Right cardiac atrium (tissue), 5 donors: ENCODE data around the gene EPHA6. TPM values are rescaled to one million over a fixed set of nuclear protein-coding genes. Genes with fewer than 3 reads are reported as not detected.
"Not testable (repeated sequence)": the region's sequence is repeated elsewhere in the genome, so short reads cannot be mapped to it uniquely, and the experiment has no call there.

Experiments
- ATAC-seq, 2 donors: fragments of 200-7000 bp; cut with Tn5 transposase; one replicate each; pipeline versions ENCODE4 v1.8.0 to v1.9.1; 2020; ENCODE audit warnings: moderate library complexity in 2 of 2, mild to moderate bottlenecking in 1 of 2
- DNase-seq, 3 donors: peaks; one replicate each; pipeline ENCODE4 v3.0.0-alpha.2; 2020
- H3K27ac ChIP-seq: one replicate; pipeline ENCODE4 v1.5.1; 2013; ENCODE audit warnings: mild to moderate bottlenecking, low read length, control low read depth, moderate library complexity
- H3K27me3 ChIP-seq: one replicate; pipeline ENCODE4 v1.6.1; 2013; ENCODE audit not compliant: control insufficient read depth, insufficient read depth
- H3K4me1 ChIP-seq: one replicate; pipeline ENCODE4 v1.6.1; 2013; ENCODE audit warnings: low read length; ENCODE audit not compliant: control insufficient read depth, insufficient read depth
- H3K4me3 ChIP-seq: one replicate; pipeline ENCODE4 v1.5.1; 2013; ENCODE audit warnings: low read length, control low read depth
- H3K9me3 ChIP-seq: one replicate; pipeline ENCODE4 v1.6.1; 2013; ENCODE audit warnings: low read length; ENCODE audit not compliant: control insufficient read depth
- WGBS: extraction: QIAGEN DNeasy Blood & Tissue Kit; methylation state at CpG from one replicate; pipeline ENCODE4 v1.1.7; 2013; 5-methylcytosine and 5-hydroxymethylcytosine counted together
- intact Hi-C, 4 donors: fragments of 100-400 bp; cut with DNase I; formaldehyde crosslinking; loops; one replicate each; pipeline versions ENCODE4 v1.11.0 to v1.14.0; 2022 to 2023
- polyA plus RNA-seq: library from polyadenylated mRNA; stranded (reverse); fragments of 200-250 nt; gene quantifications from one replicate; pipeline ENCODE4 v1.2.3, GENCODE V29; 2013
- total RNA-seq, 4 donors: library from RNA; stranded (reverse); fragmentation: NEBNext Ultra II Directional; extraction: Animal tissue kit (Norgen Biotek cat#: 25700); gene quantifications; one replicate each; pipeline ENCODE4 v1.2.1, GENCODE V29; 2021
- donor health status: healthy with polysubstance abuse.
- donor health status: DM: no; HTN: yes; CAD: no.
- donor health status: DM: no; HTN: no; CAD: no.
- donor health status: DM: no; HTN: yes; CAD: no; lungs with severe emphysema.
- donor health status: DM: yes; HTN: yes; CAD: no.

The EPHA6 gene
- total and polyA plus RNA-seq, 5 donors: 0.05 to 1.4 (median 0.59) TPM

- no peak overlapping the region for H3K4me3 ChIP-seq
- H3K27me3 ChIP-seq: no peaks in the 10 kb centered on the region
- intact Hi-C loops: no loop called here
- H3K4me1 ChIP-seq: no peaks in the 10 kb centered on the region
- DNase-seq: no peak
- no peak for ATAC-seq
- WGBS: 72% methylated on average over 2 of the region's 2 CpGs
- H3K27ac ChIP-seq: no peak overlapping the region
- H3K9me3 ChIP-seq: no peaks in the 10 kb centered on the region
Measured at GRCh38 chr3:96915445-96915844, 101.1 kb downstream of the EPHA6 start.

- Histone ChIP-seq H3K9me3 (peaks cover 2% of the 10 kb centered on the region), H3K4me1 (no peaks in the 10 kb centered on the region), H3K4me3 (no peak overlapping the region), H3K27me3 (no peaks in the 10 kb centered on the region), H3K27ac (no peak overlapping the region)
- ATAC-seq (no peak), DNase-seq (no peak)
- intact Hi-C loops: no loop called here
- 68% methylated on average over 3 of the region's 3 CpGs for whole genome bisulfite sequencing
Measured at GRCh38 chr3:96931119-96931862, 116.9 kb downstream of the EPHA6 start.

- DNase-seq, H3K27ac ChIP-seq, H3K4me3 ChIP-seq, ATAC-seq, intact Hi-C loops, H3K4me1 ChIP-seq, H3K9me3 ChIP-seq, H3K27me3 ChIP-seq: not testable (repeated sequence)
- WGBS: 90% methylated on average over 7 of the region's 7 CpGs
Measured at GRCh38 chr3:96942131-96942530, 127.7 kb downstream of the EPHA6 start.

- ATAC-seq (no peak), DNase-seq (no peak)
- WGBS: 82% methylated on average over 4 of the region's 4 CpGs
- no peaks in the 10 kb centered on the region for H3K9me3 ChIP-seq
- H3K27ac ChIP-seq: no peak overlapping the region
- H3K4me1 ChIP-seq: no peaks in the 10 kb centered on the region
- H3K4me3 ChIP-seq: no peak overlapping the region
- H3K27me3 ChIP-seq: no peaks in the 10 kb centered on the region
- intact Hi-C loops: no loop called here
Measured at GRCh38 chr3:96958856-96959255, 144.5 kb downstream of the EPHA6 start.

GRCh38 chr3:96959474-96959873, 145.1 kb downstream of the EPHA6 start:
- DNase-seq (no peak), ATAC-seq (no peak)
- H3K9me3 ChIP-seq: no peaks in the 10 kb centered on the region
- no peaks in the 10 kb centered on the region for H3K4me1 ChIP-seq
- H3K27me3 ChIP-seq: no peaks in the 10 kb centered on the region
- WGBS: 64% methylated on average over 1 of the region's 1 CpG
- H3K27ac ChIP-seq: no peak overlapping the region
- intact Hi-C loops: no loop called here
- no peak overlapping the region for H3K4me3 ChIP-seq

DNA sequence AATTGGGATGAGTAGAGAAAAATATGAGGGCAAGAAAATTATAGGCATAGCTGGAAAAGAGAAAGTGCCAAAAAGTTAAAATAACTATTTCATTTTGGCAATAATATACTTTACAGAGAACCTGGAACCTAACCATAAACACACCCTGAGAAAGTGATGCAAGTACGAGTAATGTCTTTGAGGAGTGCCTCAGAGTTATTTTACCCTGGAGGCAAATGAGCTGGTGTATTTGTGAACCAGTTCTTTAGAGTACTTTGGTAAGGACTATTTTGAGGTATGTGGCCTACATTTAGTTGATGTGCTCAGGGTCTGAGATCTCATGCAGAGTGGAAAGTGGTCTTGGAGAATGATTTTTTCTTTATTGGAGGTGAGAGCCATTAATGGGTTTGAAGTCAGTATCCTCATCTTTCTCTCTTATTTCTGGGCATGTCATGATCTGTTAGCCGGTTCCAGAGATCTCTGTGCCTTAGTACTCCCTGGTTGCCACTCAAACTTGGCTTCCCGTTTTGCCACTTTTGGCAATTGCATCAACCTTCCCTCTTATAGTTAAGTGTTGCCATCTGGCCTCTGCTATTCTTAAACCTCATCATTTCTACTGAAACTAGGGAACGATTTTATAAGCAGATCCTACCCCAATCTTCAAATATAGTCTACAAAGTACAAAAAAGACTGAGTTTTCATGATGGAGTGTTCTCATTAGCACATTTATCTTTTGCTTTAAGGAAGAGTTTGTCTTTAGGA, 145.7 kb downstream of the EPHA6 start:
- DNase-seq: no peak
- Histone ChIP-seq H3K4me1 (no peaks in the 10 kb centered on the region), H3K9me3 (no peaks in the 10 kb centered on the region), H3K27me3 (no peaks in the 10 kb centered on the region), H3K27ac (no peak overlapping the region), H3K4me3 (no peak overlapping the region)
- ATAC-seq: no peak
- WGBS: 66% methylated on average over 4 of the region's 4 CpGs
- intact Hi-C loops: no loop called here

GRCh38 chr3:96960661-96961330, 146.4 kb downstream of the EPHA6 start:
- Histone ChIP-seq H3K9me3 (no peaks in the 10 kb centered on the region), H3K27ac (no peak overlapping the region), H3K27me3 (no peaks in the 10 kb centered on the region), H3K4me1 (no peaks in the 10 kb centered on the region), H3K4me3 (no peak overlapping the region)
- intact Hi-C loops: no loop called here
- no peak for ATAC-seq
- no peak for DNase-seq
- 81% methylated on average over 1 of the region's 1 CpG for WGBS

- intact Hi-C loops: no loop called here
Measured at GRCh38 chr3:96961576-96961975, 147.2 kb downstream of the EPHA6 start.

GRCh38 chr3:96966181-96966929, 152.0 kb downstream of the EPHA6 start:
- no peak for ATAC-seq
- Histone ChIP-seq H3K27ac (no peak overlapping the region), H3K4me1 (no peaks in the 10 kb centered on the region), H3K4me3 (no peak overlapping the region), H3K9me3 (no peaks in the 10 kb centered on the region), H3K27me3 (no peaks in the 10 kb centered on the region)
- no peak for DNase-seq
- 79% methylated on average over 6 of the region's 6 CpGs for WGBS
- intact Hi-C loops: no loop called here

More at GRCh38 chr3:96961576-96961975, 147.2 kb downstream of the EPHA6 start:
- DNase-seq: no peak
- no peaks in the 10 kb centered on the region for H3K9me3 ChIP-seq
- no peak overlapping the region for H3K4me3 ChIP-seq
- no peak overlapping the region for H3K27ac ChIP-seq
- H3K4me1 ChIP-seq: no peaks in the 10 kb centered on the region
- no peak for ATAC-seq
- no peaks in the 10 kb centered on the region for H3K27me3 ChIP-seq

GRCh38 chr3:96970211-96970610, 155.8 kb downstream of the EPHA6 start:
- H3K4me3 ChIP-seq: no peak overlapping the region
- H3K27me3 ChIP-seq: no peaks in the 10 kb centered on the region
- ATAC-seq (no peak), DNase-seq (no peak)
- H3K27ac ChIP-seq: no peak overlapping the region
- H3K4me1 ChIP-seq: no peaks in the 10 kb centered on the region
- no peaks in the 10 kb centered on the region for H3K9me3 ChIP-seq
- intact Hi-C loops: no loop called here
- 65% methylated on average over 2 of the region's 2 CpGs for WGBS

DNA sequence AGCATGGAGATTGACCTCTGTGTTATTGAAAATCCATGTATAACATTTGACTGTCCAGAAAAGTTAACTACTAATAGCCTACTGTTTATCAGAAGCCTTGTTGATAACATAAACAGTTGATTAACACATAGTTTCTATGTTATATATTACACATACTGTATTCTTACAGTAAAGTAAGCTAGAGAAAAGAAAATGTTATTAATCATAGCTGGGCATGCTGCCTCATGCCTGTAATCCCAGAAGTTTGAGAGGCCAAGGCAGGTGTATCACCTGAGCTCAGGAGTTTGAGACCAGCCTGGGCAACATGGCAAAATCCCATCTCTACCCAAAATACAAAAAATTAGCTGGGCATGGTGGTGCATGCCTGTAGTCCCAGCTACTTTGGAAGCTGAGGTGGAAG, 163.3 kb downstream of the EPHA6 start:
- Histone ChIP-seq H3K4me1 (no peaks in the 10 kb centered on the region), H3K27me3 (no peaks in the 10 kb centered on the region), H3K4me3 (no peak overlapping the region), H3K9me3 (no peaks in the 10 kb centered on the region), H3K27ac (no peak overlapping the region)
- DNase-seq (no peak), ATAC-seq (no peak)
- intact Hi-C loops: no loop called here
